NCI-H128 (cell line): Measurements from ENCODE around the gene TBRG4.

ENCODE experiments used
- DNase-seq: peaks from one replicate; lab custom pipeline; 2025; ENCODE audit not compliant: unreplicated experiment; lab: John Stamatoyannopoulos, UW

Gene TBRG4

GRCh38 chr7:45075871-45076796, 35.4 kb downstream of the TBRG4 start:
- no peak for DNase-seq

DNA sequence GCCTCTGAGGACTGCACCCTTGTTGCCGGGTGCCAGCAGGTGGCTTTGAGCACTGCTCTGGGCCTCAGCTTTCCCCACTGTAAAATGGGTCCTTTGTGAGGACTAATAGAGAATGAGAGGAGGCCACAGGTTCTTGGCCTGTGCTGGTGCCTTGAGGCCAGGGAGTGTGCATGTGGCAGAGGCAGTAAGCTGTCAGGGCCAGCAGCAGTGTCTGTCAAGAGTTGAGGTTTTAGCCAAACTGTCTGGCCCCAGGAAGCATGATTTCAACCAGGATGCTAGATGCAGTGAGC, 36.2 kb downstream of the TBRG4 start:
- no peak for DNase-seq

DNA sequence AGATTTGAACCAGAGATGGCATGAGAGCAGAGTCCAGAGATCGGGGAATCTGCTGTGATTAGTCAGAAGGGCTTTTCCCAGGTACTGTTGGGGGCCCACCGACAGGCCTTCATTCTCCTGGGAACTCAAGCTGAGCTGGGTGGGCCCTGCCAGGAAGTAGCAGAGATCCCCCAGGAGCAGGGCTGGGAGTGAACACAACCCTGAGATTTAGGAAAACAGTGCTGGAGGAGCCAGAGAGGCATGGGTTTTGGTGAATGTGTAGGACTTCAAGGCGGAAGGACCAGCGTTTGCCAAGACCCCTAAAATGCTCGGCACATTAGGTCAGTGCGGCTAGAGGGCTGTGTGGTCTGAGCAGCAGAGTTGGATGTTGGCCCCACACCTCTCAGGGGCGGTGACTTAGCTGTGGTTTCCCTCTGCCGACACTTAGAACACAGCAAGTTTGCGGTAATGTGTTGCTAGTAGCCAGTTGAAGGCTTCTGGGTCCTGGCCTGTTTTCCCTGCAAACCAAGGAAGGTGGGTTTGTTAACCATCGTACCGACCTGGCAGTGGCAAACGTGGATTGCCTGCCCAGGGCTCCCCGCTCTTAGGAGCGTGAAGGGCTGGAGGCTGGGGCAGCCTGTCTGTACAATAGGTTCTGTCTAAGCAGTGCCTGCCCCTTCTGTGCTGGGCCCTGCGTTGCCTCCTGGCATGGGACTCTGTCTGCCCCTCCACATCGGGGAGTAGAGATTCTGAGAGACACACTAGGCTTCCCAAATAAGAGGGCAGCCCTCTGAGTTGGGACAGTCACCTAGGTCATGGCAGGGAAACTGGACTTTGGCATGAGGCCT, 36.8 kb downstream of the TBRG4 start:
- DNase-seq, result no peak

GRCh38 chr7:45073786-45074527, 37.5 kb downstream of the TBRG4 start:
- no peak for DNase-seq

DNA sequence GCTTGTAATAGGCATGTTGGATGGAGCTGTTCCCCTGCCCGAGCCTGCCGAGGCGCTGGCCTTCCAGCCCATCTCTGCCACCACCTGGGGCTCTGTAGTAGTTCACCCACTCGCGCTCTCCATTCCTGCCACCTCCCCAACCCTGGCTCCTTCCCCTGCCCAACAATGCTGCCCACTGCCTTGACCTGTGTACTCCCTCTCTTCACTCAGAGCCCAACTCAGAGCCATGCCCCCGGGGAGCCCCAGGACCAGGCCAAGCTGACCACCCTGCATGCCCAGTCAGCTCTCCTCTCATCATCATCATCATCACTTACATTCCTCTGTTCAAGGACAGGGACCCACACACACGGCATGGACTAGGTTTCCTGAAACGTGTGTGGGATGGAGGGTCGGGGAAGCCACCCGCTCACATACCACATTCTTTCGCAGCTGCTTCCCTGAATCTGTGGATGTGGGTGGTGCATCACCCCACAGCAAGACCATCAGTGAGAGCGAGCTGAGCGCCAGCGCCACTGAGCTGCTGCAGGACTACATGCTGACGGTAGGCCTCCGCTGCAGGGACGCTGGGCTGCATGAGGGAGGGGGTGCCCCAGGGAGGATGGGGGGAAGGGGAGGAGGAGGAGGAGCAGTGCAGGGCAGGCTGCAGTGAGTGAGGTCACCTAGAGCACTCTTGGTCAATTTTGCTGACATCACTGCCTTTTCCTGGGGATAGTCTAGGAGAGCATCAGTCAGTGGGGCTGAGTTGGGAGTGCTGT, 38.3 kb downstream of the TBRG4 start:
- DNase-seq, result no peak

- no peak for DNase-seq
Observed at GRCh38 chr7:45072131-45073030, 39.1 kb downstream of the TBRG4 start.

- DNase-seq, result no peak
Observed at GRCh38 chr7:45071528-45071927, 40.0 kb downstream of the TBRG4 start.

GRCh38 chr7:45070254-45070642, 41.2 kb downstream of the TBRG4 start:
- no peak for DNase-seq

DNA sequence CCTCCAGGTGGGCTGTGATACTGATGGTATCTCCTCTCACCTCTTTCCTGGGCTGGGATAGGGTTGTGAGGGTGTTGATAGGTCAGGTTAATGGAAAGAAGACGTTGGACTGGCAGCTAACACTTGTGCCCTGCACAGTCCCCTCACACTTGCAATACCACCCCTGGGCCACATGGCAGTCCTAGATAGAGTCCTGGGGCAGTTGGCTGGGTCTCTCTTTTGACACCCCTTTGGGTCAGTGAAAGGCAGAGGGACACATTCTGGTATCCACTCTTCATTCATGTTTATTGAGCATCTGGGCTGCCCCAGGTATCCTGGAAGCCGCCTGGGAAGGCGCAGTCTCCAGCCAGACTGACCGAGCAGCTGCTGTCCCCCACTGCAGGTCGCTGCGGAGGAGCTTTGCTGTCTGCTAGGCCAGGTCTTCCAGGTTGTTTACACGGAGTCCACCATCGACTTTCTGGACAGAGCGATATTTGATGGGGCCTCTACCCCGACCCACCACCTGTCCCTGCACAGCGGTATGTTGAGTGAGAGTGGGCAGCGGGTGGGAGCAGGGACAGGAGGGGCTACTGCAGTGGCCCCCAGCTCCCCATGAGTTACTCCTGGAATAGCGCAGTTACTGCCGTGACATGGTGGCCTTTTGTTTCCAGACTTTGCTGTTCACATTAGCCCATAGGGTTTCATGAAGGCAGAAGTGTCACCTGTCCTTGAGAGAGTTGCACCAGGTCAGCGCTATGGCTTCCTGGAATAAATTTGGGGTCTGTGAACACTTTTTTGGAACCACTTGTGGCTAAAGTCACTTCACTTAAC, 41.8 kb downstream of the TBRG4 start:
- DNase-seq, result no peak

DNA sequence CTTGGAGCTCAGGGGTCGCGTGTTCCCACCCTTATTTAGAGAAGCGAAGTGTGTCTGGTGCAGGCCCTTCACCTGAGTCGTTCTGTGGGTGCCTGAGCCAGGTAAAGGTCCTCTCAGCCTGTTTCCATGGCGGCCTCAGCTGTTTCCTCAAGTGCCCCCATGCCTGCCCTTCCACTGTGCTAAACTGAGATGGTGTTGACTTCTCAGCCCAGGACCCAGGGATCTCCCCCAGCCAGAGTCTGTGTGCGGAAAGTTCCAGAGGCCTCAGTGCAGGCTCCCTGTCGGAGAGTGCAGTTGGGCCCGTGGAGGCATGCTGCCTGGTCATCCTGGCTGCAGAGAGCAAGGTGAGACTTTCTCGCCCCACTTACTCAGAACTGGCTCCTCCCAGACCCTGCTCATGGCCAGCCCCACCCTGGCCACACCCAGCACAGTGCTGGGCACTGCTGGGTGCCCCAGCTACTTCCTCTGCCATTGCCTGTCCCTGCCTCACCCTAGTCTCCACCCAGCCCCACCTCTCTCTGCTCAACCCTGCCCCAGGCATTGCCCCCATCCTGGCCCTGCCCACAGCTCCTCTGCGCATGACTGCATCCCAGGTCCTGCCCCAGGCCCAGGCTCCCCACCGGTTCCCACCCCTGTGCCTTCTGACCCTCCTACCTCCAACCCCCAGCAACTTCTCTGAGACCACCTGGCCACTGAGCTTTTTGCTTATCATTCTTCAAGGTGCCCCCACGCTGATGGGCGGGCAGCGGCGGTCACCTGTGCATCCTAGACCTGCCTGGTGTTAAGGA, 43.1 kb downstream of the TBRG4 start:
- DNase-seq, result no peak

- DNase-seq, result no peak
Observed at GRCh38 chr7:45067582-45067981, 43.9 kb downstream of the TBRG4 start.

GRCh38 chr7:45066409-45066808, 45.1 kb downstream of the TBRG4 start:
- DNase-seq, result no peak

DNA sequence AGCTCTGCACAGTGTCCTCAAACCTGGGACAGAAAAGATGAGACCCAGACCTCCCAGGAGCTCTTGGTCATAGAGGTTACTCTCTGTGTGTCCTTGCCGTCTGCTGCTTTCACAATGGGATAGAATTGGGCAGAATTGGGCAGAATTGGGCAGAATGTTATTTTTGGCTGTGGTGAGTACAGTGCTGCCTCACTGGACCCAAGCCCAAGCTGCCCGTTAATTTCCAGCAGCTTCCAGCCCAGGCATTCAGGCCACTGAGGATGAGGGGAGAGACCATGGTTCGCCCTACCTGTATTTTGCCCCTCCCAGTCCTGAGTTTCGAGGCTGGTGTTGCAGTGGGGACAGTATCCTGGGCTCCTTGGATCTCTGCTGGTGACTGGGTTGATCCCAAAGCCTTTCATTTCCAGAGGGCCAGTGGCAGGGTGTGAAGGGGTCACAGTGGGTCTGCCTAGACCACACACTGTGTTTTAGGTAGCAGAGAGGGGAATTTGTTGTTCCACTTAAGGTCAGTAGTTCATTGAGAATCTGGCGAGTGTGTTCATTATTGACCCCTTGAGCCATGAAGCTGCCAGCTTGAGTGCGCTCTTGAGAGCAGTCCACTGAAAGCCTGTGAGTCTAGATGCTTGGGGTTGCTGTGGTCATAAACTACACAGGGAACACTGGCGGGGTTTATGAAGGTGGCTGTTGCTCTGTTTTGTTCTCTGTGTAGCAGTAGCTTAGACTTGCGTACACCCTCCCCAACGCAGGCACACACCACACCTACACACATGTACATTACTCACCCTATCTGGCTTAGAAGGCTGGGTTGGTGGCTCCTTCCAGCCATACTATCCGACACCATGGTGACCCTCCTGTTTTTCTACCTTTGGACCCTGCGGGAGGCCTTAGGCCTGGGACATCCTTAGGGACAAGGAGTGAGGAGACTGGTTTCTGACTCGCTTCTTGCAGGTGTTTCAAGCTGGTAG, 46.2 kb downstream of the TBRG4 start:
- DNase-seq, result no peak

DNA sequence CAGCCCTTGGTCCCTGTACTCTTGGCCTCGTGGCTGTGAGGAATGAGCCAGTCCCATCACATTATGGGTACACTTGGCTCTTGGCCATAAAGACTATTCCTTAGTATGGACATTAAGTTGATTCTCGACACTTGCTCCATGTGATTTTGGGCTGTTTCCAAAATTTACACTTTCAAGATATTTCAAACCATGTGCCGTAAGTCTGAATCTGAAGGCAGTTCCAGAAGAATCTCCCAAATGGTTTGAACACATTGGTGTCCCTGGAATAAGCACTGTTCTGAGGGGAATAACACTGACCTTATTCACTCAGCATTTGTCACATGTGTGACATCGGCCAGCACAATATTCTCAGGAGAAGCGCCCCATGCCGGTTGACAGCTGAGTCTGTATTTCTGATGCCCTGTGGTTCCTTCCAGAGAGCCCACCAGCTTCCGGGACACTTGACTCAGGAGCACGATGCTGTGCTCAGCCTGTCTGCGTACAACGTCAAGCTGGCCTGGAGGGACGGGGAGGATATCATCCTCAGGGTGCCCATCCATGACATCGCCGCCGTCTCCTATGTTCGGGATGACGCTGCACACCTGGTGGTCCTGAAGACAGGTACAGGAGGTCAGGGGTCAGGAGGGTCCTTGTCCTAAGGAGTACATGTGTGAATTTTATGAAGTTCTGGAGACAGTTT, 47.3 kb downstream of the TBRG4 start:
- no peak for DNase-seq

GRCh38 chr7:45061806-45062425, 49.6 kb downstream of the TBRG4 start:
- no peak for DNase-seq

- DNase-seq, result no peak
Observed at GRCh38 chr7:45061352-45061751, 50.1 kb downstream of the TBRG4 start.
